H9 (cell line): ENCODE results near the gene LEF1. TPM values are rescaled to one million over a fixed set of nuclear protein-coding genes. Genes with fewer than 3 reads are reported as not detected.

Experiments used
- DNase-seq: peaks from one replicate; pipeline ENCODE4 v3.0.0-alpha.2; 2017
- H2AFZ ChIP-seq: one replicate; pipeline ENCODE4 v1.6.1; 2013; ENCODE audit warnings: mild to moderate bottlenecking, low read length, control low read depth, moderate library complexity
- H2AK5ac ChIP-seq: 2 replicates; pipeline ENCODE4 v1.6.1; 2013; ENCODE audit warnings: low read length, control low read depth, mixed read lengths; ENCODE audit not compliant: insufficient read length
- H2BK120ac ChIP-seq: one replicate; pipeline ENCODE4 v1.6.1; 2013; ENCODE audit warnings: low read depth, mild to moderate bottlenecking, low read length, control low read depth, inconsistent platforms; ENCODE audit not compliant: poor library complexity, severe bottlenecking
- H2BK12ac ChIP-seq: 2 replicates; pipeline ENCODE4 v1.6.1; 2013; ENCODE audit warnings: low read length, control low read depth, mixed read lengths, low read depth; ENCODE audit not compliant: insufficient read length
- H2BK15ac ChIP-seq: 2 replicates; pipeline ENCODE4 v1.6.1; 2013; ENCODE audit warnings: low read depth, low read length, control low read depth
- H2BK20ac ChIP-seq: one replicate; pipeline ENCODE4 v1.6.1; 2013; ENCODE audit warnings: low read depth, mild to moderate bottlenecking, low read length, control low read depth, inconsistent platforms; ENCODE audit not compliant: poor library complexity, severe bottlenecking
- H2BK5ac ChIP-seq: 2 replicates; pipeline ENCODE4 v1.6.1; 2013; ENCODE audit warnings: low read length, control low read depth, mixed read lengths; ENCODE audit not compliant: insufficient read length
- H3K14ac ChIP-seq: 2 replicates; pipeline ENCODE4 v1.6.1; 2013; ENCODE audit warnings: low read length, control low read depth; ENCODE audit not compliant: insufficient read depth
- H3K18ac ChIP-seq: 2 replicates; pipeline ENCODE4 v1.6.1; 2013; ENCODE audit warnings: low read depth, mild to moderate bottlenecking, mixed read lengths, low read length, control low read depth; ENCODE audit not compliant: insufficient read length
- H3K23ac ChIP-seq: 2 replicates; pipeline ENCODE4 v1.6.1; 2013; ENCODE audit warnings: low read length, control low read depth, mixed read lengths, low read depth; ENCODE audit not compliant: insufficient read length
- H3K23me2 ChIP-seq: 2 replicates; pipeline ENCODE4 v1.6.1; 2013; ENCODE audit warnings: low read depth, mild to moderate bottlenecking, mixed read lengths, low read length, control low read depth; ENCODE audit not compliant: insufficient read length, poor library complexity, severe bottlenecking
- H3K27ac ChIP-seq: 2 replicates; pipeline ENCODE4 v1.5.1; 2013; ENCODE audit warnings: low read length, control low read depth, mixed read lengths, low read depth; ENCODE audit not compliant: insufficient read length
- H3K27me3 ChIP-seq: 2 replicates; pipeline ENCODE4 v1.6.1; 2013; ENCODE audit warnings: low read length, control low read depth, inconsistent platforms; ENCODE audit not compliant: insufficient read depth
- H3K4ac ChIP-seq: 2 replicates; pipeline ENCODE4 v1.6.1; 2013; ENCODE audit warnings: low read depth, mild to moderate bottlenecking, control low read depth, inconsistent platforms, low read length, moderate library complexity
- H3K4me1 ChIP-seq: 2 replicates; pipeline ENCODE4 v1.6.1; 2013; ENCODE audit warnings: low read length, control low read depth, inconsistent platforms; ENCODE audit not compliant: insufficient read depth
- H3K4me2 ChIP-seq: 2 replicates; pipeline ENCODE4 v1.6.1; 2013; ENCODE audit warnings: low read length, control low read depth, mixed read lengths; ENCODE audit not compliant: insufficient read length, insufficient read depth
- H3K56ac ChIP-seq: 2 replicates; pipeline ENCODE4 v1.6.1; 2013; ENCODE audit warnings: low read depth, mild to moderate bottlenecking, mixed read lengths, low read length, control low read depth; ENCODE audit not compliant: insufficient read length
- H3K79me1 ChIP-seq: 2 replicates; pipeline ENCODE4 v1.6.1; 2013; ENCODE audit warnings: low read depth, mild to moderate bottlenecking, moderate library complexity, low read length, control low read depth, inconsistent platforms; ENCODE audit not compliant: insufficient read depth, poor library complexity, severe bottlenecking
- H3K79me2 ChIP-seq: 2 replicates; pipeline ENCODE4 v1.6.1; 2013; ENCODE audit warnings: low read length, control low read depth, inconsistent platforms; ENCODE audit not compliant: insufficient read depth
- H3K9ac ChIP-seq: 2 replicates; pipeline ENCODE4 v1.6.1; 2013; ENCODE audit warnings: low read length, control low read depth, mixed read lengths; ENCODE audit not compliant: insufficient read length; ENCODE audit errors: extremely low read depth
- H3K9me3 ChIP-seq: one replicate; pipeline ENCODE4 v1.6.1; 2013; ENCODE audit warnings: low read depth, low read length, inconsistent platforms; ENCODE audit not compliant: control insufficient read depth
- H3T11ph ChIP-seq: one replicate; pipeline ENCODE4 v1.6.1; 2013; ENCODE audit warnings: mild to moderate bottlenecking, low read length, control low read depth, inconsistent platforms
- H4K20me1 ChIP-seq: one replicate; pipeline ENCODE4 v1.6.1; 2013; ENCODE audit not compliant: control insufficient read depth, insufficient read length, insufficient read depth
- H4K5ac ChIP-seq: 2 replicates; pipeline ENCODE4 v1.6.1; 2013; ENCODE audit warnings: low read depth, mild to moderate bottlenecking, mixed read lengths, low read length, control low read depth; ENCODE audit not compliant: insufficient read length
- H4K8ac ChIP-seq: replicated peaks from 2 replicates; pipeline ENCODE4 v1.6.1; 2013; ENCODE audit warnings: low read length, control low read depth, mixed read lengths, low read depth; ENCODE audit not compliant: insufficient read length
- H4K91ac ChIP-seq: 2 replicates; pipeline ENCODE4 v1.6.1; 2013; ENCODE audit warnings: low read depth, mild to moderate bottlenecking, moderate library complexity, mixed read lengths, low read length, control low read depth; ENCODE audit not compliant: insufficient read length
- H3K27ac Mint-ChIP-seq, 3 experiments: 2 replicates in 2 of 3; 3 replicates in 1 of 3; pipeline ENCODE4 v1.8.0; 2020 to 2021; ENCODE audit warnings: mixed read lengths in 3 of 3, mild to moderate bottlenecking in 1 of 3, moderate library complexity in 1 of 3
- H3K27me3 Mint-ChIP-seq: 2 replicates; pipeline ENCODE4 v1.8.0; 2021; ENCODE audit warnings: low read depth, mild to moderate bottlenecking, moderate library complexity, mixed read lengths
- H3K36me3 Mint-ChIP-seq, 3 experiments: 2 replicates in 2 of 3; 3 replicates in 1 of 3; pipeline ENCODE4 v1.8.0; 2020 to 2021; ENCODE audit warnings: low read depth in 3 of 3, mixed read lengths in 3 of 3; ENCODE audit not compliant: insufficient read depth in 1 of 3
- H3K4me1 Mint-ChIP-seq, 2 experiments: 2 replicates each; pipeline ENCODE4 v1.8.0; 2020; ENCODE audit warnings: mixed read lengths in 2 of 2
- H3K4me3 Mint-ChIP-seq, 2 experiments: 2 replicates in 1 of 2; 3 replicates in 1 of 2; pipeline ENCODE4 v1.8.0; 2020 to 2021; ENCODE audit warnings: mild to moderate bottlenecking in 2 of 2, mixed read lengths in 2 of 2, moderate library complexity in 1 of 2
- H3K9me3 Mint-ChIP-seq, 2 experiments: 2 replicates in 1 of 2; 3 replicates in 1 of 2; pipeline ENCODE4 v1.8.0; 2020; ENCODE audit warnings: mild to moderate bottlenecking in 2 of 2, mixed read lengths in 2 of 2, moderate library complexity in 1 of 2
- CTCF ChIP-seq: fragments of 200-600 bp; sonication (generic); conservative IDR thresholded peaks from 3 replicates; pipeline ENCODE4 v1.8.0; 2021; ENCODE audit warnings: antibody characterized with exemption, mild to moderate bottlenecking
- WGBS: extraction: QIAGEN DNeasy Blood & Tissue Kit; methylation state at CpG from one replicate; pipeline ENCODE4 v1.1.7; 2013; ENCODE audit warnings: missing lambda C conversion rate, low lambda C conversion rate, mixed read lengths; ENCODE audit not compliant: insufficient read length; ENCODE audit errors: extremely low coverage; 5-methylcytosine and 5-hydroxymethylcytosine counted together
- total RNA-seq: library from RNA; stranded (reverse); gene quantifications from 2 replicates; pipeline ENCODE4 v1.2.1, GENCODE V29; 2021

LEF1 gene
- total RNA-seq, 1 experiment from 2014 or later: 2.5 TPM

- Histone ChIP-seq H3K27me3 (no peaks in the 10 kb centered on the region), H2BK120ac (no peak overlapping the region), H3K4me2 (no peak overlapping the region), H3K9me3 (no peaks in the 10 kb centered on the region), H3K79me2 (no peaks in the 10 kb centered on the region), H3K18ac (no peak overlapping the region), H3K9ac (no peak overlapping the region), H3K27ac (no peak overlapping the region), H2AFZ (no peak overlapping the region), H3K23me2 (no peaks in the 10 kb centered on the region), H4K8ac (no peak overlapping the region), H2BK12ac (no peak overlapping the region), H3K23ac (no peak overlapping the region), H3K4ac (no peak overlapping the region), H3K56ac (no peak overlapping the region), H4K91ac (no peak overlapping the region), H2BK15ac (no peak overlapping the region), H3K79me1 (no peaks in the 10 kb centered on the region), H3K4me1 (no peaks in the 10 kb centered on the region), H3T11ph (no peak overlapping the region), H4K5ac (no peak overlapping the region), H4K20me1 (no peaks in the 10 kb centered on the region), H3K14ac (no peak overlapping the region), H2BK20ac (no peak overlapping the region), H2BK5ac (no peak overlapping the region), H2AK5ac (no peak overlapping the region)
- H3K36me3 Mint-ChIP-seq: no peaks in the 10 kb centered on the region; a peak in 2 of 7 replicates
- 0 out of 5 replicates have a peak, but pooled peaks cover 2 to 3% of the 10 kb centered on the region in 2 experiments for H3K9me3 Mint-ChIP-seq
- H3K4me3 Mint-ChIP-seq: no peak overlapping the region
- no peak for TF ChIP-seq CTCF
- peak overlapping the region in 1 of 3 experiments; percentile 14; a peak in 1 of 7 replicates for H3K27ac Mint-ChIP-seq
- H3K4me1 Mint-ChIP-seq: no peaks in the 10 kb centered on the region
- no peak for DNase-seq
- WGBS: no CpG with 5 or more reads among the region's 10 CpGs
- H3K27me3 Mint-ChIP-seq: peaks cover 8% of the 10 kb centered on the region; the same call in 1 of the 2 replicates
These were observed 88.0 kb downstream of the LEF1 start for GRCh38 chr4:108080747-108081146.
